Right forelimb (tissue), 1 donor: Measurements from ENCODE around the gene KCNK1.

Experiments
- DNase-seq: peaks from one replicate; pipeline ENCODE4 v3.0.0-alpha.2; 2018

Gene KCNK1

GRCh38 chr1:233640179-233640578, 26.3 kb downstream of the KCNK1 start:
- DNase-seq = no peak

DNA sequence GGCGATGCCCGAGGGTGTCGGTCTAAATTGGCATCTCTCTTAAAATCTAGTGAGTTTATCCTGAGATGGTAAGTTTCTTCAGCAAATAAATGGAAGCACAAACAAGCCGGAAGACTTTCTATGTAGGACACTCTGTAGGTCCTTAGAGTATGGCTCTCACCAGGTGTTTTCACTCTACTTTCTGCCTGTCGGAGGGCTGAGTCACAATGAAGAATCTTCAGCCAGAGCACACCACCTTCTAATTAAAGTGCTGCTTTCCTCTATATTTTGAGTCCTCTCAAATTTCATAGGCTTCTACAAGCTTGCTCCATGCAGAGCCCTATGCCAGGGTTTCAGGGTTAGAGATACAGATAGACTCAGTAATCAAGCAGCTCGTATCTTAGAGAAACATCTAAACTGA, 27.1 kb downstream of the KCNK1 start:
- no peak for DNase-seq

GRCh38 chr1:233647073-233647472, 33.2 kb downstream of the KCNK1 start:
- DNase-seq = no peak

DNA sequence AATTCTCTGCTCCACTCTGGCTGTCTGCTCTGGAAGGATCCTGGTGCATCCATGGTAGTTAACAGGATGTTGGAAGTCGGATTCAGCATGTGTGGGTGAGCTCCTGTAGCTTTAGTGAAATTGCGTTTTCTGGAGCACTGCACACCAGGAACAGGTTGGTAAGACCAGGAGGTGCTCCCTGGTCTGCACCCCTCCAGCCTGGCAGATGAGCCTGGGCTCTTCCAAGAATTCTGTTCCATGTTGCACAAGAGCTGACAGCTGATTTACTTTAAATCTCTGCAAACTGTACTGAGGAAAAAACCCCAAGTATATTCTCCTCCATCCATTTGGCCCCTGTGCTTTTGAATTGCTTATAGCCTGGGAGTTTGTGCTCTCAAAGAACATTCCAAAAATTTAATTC, 33.7 kb downstream of the KCNK1 start:
- no peak for DNase-seq

- no peak for DNase-seq
Observed at GRCh38 chr1:233651061-233651460, 37.2 kb downstream of the KCNK1 start.

DNA sequence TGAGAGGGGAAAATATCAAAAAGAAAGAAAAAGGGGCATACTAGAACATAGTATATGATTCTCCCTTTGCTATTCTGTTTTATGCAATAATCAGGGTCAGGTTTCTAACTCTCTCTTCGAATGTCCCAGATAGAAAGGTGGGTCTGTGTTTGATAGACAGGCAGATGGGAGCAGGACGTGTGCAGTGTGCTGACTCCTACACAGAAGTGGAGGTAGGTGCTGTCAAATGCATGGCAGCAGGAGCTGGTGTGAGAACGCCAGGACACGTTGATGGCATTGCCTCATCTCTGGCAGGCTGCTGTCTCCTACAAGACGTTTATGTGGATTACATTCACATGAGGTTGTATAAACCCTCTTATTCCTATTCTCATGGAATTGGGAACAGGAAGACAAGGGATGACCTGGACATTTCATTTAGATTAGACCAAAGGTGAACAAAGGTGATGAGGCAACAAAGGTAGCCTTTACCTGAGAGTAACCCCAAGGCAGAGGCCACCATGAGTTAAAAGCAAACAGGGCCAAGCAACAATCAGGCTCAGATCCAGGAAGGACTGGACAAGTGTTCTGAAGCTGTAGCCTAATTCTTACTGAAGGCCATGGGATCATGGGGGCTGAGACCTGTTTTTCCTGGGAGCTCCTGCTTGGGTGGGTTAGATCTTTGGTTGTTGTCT, 37.8 kb downstream of the KCNK1 start:
- no peak for DNase-seq

DNA sequence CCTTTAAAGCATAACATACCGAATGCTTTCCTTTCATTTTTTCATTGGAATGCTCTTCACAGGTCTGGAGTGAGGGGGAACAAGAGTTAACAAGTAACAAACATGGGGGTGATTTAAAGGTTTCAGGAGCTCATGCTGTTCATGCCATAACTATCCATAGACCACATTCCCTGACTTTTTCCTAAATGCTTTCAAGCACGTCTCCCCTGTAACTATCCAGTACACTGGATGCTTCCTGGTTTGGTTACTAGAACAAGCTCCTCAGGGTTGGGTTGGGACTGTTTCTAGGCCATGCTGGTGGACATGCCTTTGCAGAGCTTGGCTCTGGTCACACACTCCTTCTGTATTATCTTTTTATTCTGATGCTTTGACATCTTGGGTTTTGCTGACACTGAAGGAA, 38.6 kb downstream of the KCNK1 start:
- no peak for DNase-seq

DNA sequence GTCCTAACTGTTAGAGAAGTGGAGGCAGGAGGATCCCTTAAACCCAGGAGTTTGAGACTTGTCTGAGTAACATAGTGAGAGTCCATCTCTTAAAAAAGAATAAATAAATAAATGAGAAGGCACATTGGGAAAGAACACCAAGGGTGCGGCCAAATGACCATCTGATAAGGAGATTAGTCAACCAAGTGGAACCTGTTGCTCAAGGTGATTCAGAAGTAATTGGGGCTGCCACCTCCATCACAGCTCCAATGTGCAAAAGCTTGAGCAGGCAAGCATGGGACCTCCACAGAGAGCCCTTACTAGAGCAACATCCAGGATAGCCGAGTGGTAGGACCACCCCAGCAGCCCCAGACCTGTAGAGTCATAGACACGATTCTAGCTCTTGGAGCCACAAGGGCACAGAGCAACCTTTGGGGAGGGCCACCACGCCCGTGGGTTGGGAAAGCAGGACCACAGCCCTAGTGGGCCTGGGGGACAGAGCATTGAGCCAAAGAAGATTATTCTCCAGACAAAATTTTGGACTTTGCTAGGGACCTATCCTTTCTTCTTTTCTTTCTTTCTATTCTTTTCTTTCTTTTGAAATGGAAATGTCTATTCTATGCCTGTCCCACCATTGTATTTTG, 40.9 kb downstream of the KCNK1 start:
- no peak for DNase-seq

DNA sequence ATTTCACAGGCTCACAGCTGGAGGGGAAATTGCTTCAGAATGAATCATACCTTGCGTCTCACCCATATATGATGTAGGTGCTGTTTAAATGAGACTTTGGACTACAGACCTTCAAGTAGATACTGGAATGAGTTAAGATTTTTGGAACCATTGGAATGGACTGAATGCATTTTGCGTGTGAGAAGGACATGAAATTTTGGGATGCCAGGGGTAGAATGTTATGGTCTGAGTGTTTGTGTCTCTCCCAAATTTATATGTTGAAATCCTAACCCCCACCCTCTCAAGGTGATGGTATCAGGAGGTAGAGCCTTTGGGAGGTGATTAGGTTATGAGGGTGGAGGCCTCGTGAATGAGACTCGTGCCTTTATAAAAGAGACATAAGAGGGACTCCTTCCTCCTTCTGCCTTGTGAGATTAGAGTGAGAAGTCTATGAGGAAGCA, 41.4 kb downstream of the KCNK1 start:
- no peak for DNase-seq

- no peak for DNase-seq
Observed at GRCh38 chr1:233656032-233656635, 42.2 kb downstream of the KCNK1 start.

DNA sequence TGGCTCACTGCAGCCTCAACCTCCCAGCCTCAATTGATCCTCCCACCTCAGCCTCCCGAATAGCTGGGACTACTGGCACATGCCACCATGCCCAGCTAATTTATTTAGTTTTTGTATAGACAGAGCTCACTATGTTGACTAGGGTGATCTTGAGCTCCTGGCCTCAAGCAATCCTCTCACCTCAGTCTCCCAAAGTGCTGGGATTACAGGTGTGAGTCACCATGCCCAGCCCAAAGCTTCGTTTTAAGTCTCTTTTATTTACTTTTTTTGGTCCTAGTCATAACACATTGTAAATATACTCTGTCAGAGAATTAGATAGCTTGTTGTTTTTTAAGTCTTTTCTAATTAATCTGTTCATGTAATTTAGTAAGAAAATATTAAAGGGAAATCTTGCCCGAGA, 42.8 kb downstream of the KCNK1 start:
- no peak for DNase-seq

- DNase-seq = no peak
Observed at GRCh38 chr1:233657466-233657865, 43.6 kb downstream of the KCNK1 start.

DNA sequence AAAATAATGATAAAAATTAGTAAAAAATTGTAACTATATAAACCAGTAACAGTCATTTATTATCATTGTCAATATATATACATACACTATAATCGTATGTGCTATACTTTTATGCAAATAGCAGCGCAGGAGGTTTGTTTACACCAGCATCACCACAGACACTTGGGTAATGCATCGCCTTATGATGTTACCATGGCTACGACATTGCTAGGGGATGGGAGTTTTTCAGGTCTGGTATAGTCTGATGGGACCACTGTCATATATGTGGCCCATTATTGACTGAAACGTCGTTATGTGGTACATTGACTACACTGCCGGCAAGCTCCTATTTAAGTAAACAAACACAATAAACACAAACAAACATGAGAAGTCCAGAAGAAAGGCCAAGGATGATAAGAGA, 45.6 kb downstream of the KCNK1 start:
- no peak for DNase-seq

DNA sequence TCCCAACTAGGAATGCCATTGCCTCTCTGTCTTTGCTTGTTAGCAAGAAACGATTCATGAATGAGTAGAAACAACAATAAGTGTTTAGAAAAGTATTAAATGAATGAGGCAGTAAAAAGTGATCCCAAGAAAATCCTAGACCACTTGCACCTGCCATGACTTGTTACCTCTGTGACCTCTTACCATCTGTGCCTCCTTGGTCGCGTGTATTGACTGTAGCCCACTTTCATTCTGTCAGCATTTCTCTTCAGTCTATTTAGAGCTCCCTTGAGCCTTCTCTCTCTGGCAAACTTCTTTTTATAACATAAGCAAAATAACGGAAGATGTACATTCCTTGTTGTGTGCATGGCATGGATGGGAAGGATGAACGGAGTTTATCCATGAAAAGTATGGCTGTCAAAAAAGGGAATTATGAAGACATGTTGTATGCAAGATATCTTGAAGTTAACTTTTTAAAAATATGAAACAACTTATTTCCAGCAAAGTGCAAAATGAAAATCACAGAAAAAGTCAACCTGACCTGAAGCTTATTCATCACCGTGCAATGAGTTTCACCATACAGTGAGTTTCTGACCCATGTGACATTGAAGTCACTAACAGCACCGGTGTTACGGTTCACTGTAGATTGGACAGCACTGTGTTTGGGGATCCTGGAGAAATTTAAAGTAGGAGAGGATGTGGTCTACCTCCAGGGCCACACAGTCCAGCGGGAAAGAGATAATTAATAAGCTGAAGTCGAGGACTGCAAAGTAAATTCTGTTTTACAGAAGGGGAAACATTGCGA, 47.7 kb downstream of the KCNK1 start:
- no peak for DNase-seq

GRCh38 chr1:233662575-233663304, 48.8 kb downstream of the KCNK1 start:
- no peak for DNase-seq

- DNase-seq = no peak
Observed at GRCh38 chr1:233664253-233664652, 50.3 kb downstream of the KCNK1 start.

DNA sequence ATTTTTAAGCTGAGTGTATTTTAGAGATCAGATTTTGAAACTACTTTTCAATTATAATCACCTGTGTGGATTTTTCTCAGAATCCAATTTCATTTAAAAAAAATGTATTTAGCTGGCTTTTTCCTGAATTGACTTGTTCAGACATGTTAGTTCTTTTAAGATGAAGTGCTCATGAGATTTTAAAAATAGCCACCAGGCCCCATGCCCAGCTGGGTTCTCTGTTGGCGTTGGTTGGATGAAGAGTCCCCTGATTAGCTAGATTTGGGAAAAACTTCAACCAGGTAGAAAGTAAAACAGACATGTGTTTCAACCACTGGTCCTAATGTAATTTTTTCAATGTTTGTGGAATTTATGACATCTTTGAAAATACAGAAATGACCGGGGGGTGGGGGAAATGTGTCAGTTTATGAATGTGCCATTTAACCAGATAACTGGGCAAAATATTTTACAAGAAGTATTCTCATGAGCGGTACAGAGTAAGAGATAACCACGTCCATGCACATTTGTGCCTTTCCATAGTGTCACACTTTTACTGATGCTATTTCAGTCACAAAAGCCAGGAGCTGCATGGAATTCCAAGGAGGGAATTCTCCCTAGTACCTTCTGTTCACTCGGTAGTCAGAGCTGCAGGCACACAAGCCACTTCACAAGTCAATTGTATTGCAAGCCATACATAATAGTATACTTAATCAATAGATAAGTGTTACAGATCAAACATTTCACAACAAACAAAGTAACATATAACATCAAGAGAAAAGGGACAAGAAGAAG, 51.1 kb downstream of the KCNK1 start:
- no peak for DNase-seq

GRCh38 chr1:233665575-233666270, 51.8 kb downstream of the KCNK1 start:
- no peak for DNase-seq

DNA sequence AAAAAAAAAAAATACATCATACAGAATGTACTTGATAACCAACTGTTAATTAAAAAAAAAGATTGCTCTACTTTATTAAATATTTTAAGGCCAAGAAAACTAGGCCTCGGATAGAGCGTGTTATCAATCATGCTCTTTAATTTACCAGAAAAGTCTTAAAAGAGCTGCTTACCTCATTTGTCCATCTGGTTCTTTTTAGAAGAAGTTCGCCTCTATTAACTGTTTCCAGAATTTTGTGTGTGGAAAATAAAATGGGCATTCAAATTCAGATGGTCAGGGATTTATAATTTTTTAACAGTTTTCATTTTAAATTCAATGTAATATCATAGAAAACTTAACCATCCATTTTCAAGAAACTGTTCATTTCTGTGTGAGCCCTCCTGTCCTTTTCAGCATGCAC, 53.8 kb downstream of the KCNK1 start:
- no peak for DNase-seq

- DNase-seq = no peak
Observed at GRCh38 chr1:233668146-233668724, 54.3 kb downstream of the KCNK1 start.

DNA sequence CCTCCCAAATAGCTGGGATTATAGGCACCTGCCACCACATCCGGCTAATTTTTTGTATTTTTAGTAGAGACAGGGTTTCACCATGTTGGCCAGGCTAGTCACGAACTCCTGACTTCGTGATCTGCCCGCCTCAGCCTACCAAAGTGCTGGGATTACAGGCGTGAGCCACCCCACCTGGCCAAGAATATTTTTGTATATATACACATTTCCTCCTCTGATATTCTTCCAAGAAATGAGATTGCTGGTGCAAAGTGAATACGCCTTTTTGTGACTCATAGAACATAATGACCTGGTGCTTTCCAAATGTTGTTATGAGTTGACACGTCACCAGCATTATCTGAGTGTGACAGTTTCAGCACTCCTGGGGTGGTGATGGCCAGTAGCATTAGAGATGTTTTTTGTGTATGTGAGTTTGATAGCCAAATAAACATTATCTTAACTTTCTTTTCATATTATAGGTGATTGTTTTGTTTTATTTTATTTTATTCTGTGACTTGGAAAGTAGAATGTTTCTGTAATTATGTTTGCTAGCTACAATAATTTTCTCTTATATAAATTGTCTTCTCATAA, 54.9 kb downstream of the KCNK1 start:
- no peak for DNase-seq
